ENCODE data around the gene CCDC92B.

GRCh38 chr17:2689411-2690164 is 59.9 kb downstream of the CCDC92B start:
- TF ChIP-seq POLR2AphosphoS5 (IDR thresholded peaks at IDR 0.05) (no peak), POLR2A (IDR thresholded peaks at IDR 0.05) (no peak), CTCF (IDR thresholded peaks at IDR 0.05) (no peak), EP300 (IDR thresholded peaks at IDR 0.05) (no peak)

All from stomach (tissue), 4 donors.